ENCODE measurements around the gene CYP2C8.

GRCh38 chr10:94989192-94989591, 80.1 kb downstream of the CYP2C8 start:
- no peak for TF ChIP-seq EP300 (IDR thresholded peaks at IDR 0.05)
- TF ChIP-seq CTCF (IDR thresholded peaks at IDR 0.05) = no peak

Measured in ovary (tissue), 3 donors.